GM12892 (cell line): ENCODE results near the gene MAST3.
"Not testable (repeated sequence)": the region's sequence is repeated elsewhere in the genome, so short reads cannot be mapped to it uniquely, and the experiment has no call there.

Source experiments
- DNase-seq: peaks from one replicate; pipeline ENCODE4 v3.0.0; 2011; ENCODE audit not compliant: insufficient read length
- FAIRE-seq: peaks from 2 replicates; lab custom pipeline; 2011; peaks lifted over from hg19 to GRCh38; lab: Jason Lieb, UNC
- POLR2A ChIP-seq: IDR thresholded peaks from 2 replicates; pipeline ENCODE4 v1.6.1; 2011; ENCODE audit warnings: low read depth, low read length, control low read depth
- POLR2AphosphoS5 ChIP-seq: IDR thresholded peaks from 2 replicates; pipeline ENCODE4 v1.6.1; 2011; ENCODE audit warnings: low read depth, low read length, control low read depth
- TAF1 ChIP-seq: IDR thresholded peaks from 2 replicates; pipeline ENCODE4 v1.6.1; 2011; ENCODE audit warnings: low read depth, mild to moderate bottlenecking, control low read depth, low read length, borderline replicate concordance

The MAST3 gene

GRCh38 chr19:18150776-18151624 lies 53.4 kb downstream of the MAST3 start:
- DNase-seq: no peak
- FAIRE-seq: no peak
- TF ChIP-seq POLR2A (no peak), POLR2AphosphoS5 (0 out of 2 replicates have a peak, but pooled peaks have one; percentile 3), TAF1 (no peak)

GRCh38 chr19:18152442-18152816 lies 54.9 kb downstream of the MAST3 start:
- DNase-seq: peak; percentile 99
- FAIRE-seq: no peak
- TF ChIP-seq POLR2AphosphoS5 (no peak), POLR2A (0 out of 2 replicates have a peak, but pooled peaks have one; percentile 51), TAF1 (0 out of 2 replicates have a peak, but pooled peaks have one; percentile 26)

GRCh38 chr19:18152817-18153555 lies 55.4 kb downstream of the MAST3 start, which contains the start of gene PIK3R2:
PIK3R2 (plus strand) TSS chr19:18153163; CDS start chr19:18155880, 2,717 bp downstream.
- no peak for TF ChIP-seq TAF1
- TF ChIP-seq POLR2AphosphoS5: no peak; the same call in 1 of the 2 replicates
- no peak; the same call in 1 of the 2 replicates for TF ChIP-seq POLR2A
- FAIRE-seq (peak; percentile 100), DNase-seq (peak; percentile 98)

- DNase-seq: no peak
- TF ChIP-seq POLR2AphosphoS5 (no peak), POLR2A (no peak), TAF1 (no peak)
- FAIRE-seq: no peak
These were observed 56.1 kb downstream of the MAST3 start for GRCh38 chr19:18153556-18154134.

- TF ChIP-seq POLR2A (no peak), TAF1 (no peak)
- DNase-seq (no peak), FAIRE-seq (no peak)
These were observed 57.8 kb downstream of the MAST3 start for GRCh38 chr19:18155095-18156087.

- DNase-seq: no peak
- FAIRE-seq: no peak
- no peak for TF ChIP-seq POLR2A
- no peak for TF ChIP-seq TAF1
- no peak for TF ChIP-seq POLR2AphosphoS5
These were observed 58.7 kb downstream of the MAST3 start for GRCh38 chr19:18156268-18156667.

- no peak for FAIRE-seq
- no peak for DNase-seq
- TF ChIP-seq POLR2A: no peak
- TF ChIP-seq TAF1: no peak
- no peak for TF ChIP-seq POLR2AphosphoS5
These were observed 59.4 kb downstream of the MAST3 start for GRCh38 chr19:18156841-18157464.

- DNase-seq: no peak
- no peak for TF ChIP-seq POLR2A
- no peak for TF ChIP-seq TAF1
- TF ChIP-seq POLR2AphosphoS5: no peak; the same call in 1 of the 2 replicates
- FAIRE-seq: no peak
These were observed 60.0 kb downstream of the MAST3 start for GRCh38 chr19:18157465-18158063.

GRCh38 chr19:18158467-18158866 lies 60.9 kb downstream of the MAST3 start:
- TF ChIP-seq POLR2A (no peak), TAF1 (no peak), POLR2AphosphoS5 (no peak)
- FAIRE-seq (no peak), DNase-seq (no peak)

GRCh38 chr19:18159059-18159616 lies 61.6 kb downstream of the MAST3 start:
- not testable (repeated sequence) for DNase-seq, FAIRE-seq
